Stomach (tissue), 4 donors: ENCODE results near the gene CES3.

ENCODE experiments used
- POLR2A ChIP-seq, 4 donors: fragments of 450-650 bp; IDR thresholded peaks; one replicate each; pipeline ENCODE4 v1.6.1; 2016; ENCODE audit warnings: antibody characterized with exemption in 4 of 4, control low read depth in 2 of 4, mild to moderate bottlenecking in 1 of 4, moderate library complexity in 1 of 4
- POLR2AphosphoS5 ChIP-seq, 3 donors: sonication (generic); formaldehyde crosslinking; IDR thresholded peaks; one replicate each; pipeline ENCODE4 v1.6.1; 2016; ENCODE audit warnings: antibody characterized with exemption in 3 of 3
- TF ChIP-seq, protein P1 (sequence below), 7 experiments: fragments of 450-650 bp in 4 of 7; fragments of 200-600 bp in 3 of 7; sonication (generic) in 3 of 7; IDR thresholded peaks; one replicate each; pipeline ENCODE4 v1.5.1; 2016 to 2019; ENCODE audit warnings: antibody characterized with exemption in 7 of 7, control low read depth in 2 of 7, mild to moderate bottlenecking in 1 of 7

DNA sequence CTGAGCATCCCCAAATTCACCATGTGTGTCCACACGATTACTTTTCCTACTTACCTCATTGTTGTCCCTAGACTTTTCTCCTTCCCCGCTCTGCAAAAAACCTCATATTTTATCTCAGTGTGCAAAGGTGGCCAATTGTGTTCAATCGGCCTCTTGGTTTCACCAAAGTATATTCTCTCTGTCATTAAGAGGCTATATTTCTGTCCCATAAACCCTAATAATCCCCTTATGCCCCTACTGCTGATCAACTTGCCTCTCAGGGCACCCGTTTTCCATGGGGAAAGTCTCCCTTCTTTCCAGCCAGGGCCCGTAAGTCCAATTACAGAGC, 14.1 kb upstream of the CES3 start:
- TF ChIP-seq, protein P1, sequence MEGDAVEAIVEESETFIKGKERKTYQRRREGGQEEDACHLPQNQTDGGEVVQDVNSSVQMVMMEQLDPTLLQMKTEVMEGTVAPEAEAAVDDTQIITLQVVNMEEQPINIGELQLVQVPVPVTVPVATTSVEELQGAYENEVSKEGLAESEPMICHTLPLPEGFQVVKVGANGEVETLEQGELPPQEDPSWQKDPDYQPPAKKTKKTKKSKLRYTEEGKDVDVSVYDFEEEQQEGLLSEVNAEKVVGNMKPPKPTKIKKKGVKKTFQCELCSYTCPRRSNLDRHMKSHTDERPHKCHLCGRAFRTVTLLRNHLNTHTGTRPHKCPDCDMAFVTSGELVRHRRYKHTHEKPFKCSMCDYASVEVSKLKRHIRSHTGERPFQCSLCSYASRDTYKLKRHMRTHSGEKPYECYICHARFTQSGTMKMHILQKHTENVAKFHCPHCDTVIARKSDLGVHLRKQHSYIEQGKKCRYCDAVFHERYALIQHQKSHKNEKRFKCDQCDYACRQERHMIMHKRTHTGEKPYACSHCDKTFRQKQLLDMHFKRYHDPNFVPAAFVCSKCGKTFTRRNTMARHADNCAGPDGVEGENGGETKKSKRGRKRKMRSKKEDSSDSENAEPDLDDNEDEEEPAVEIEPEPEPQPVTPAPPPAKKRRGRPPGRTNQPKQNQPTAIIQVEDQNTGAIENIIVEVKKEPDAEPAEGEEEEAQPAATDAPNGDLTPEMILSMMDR (IDR thresholded peaks at IDR 0.05), result no peak
- TF ChIP-seq POLR2A (IDR thresholded peaks at IDR 0.05) (no peak), POLR2AphosphoS5 (IDR thresholded peaks at IDR 0.05) (no peak)
